HG02571 (cell line): ENCODE results near the gene MAP4K1.
"Not testable (repeated sequence)": the region's sequence is repeated elsewhere in the genome, so short reads cannot be mapped to it uniquely, and the experiment has no call there.

Experiments
- ATAC-seq: cut with Tn5 transposase; IDR thresholded peaks from one replicate; pipeline ENCODE4 v1.9.1; 2021; ENCODE audit warnings: mild to moderate bottlenecking, moderate library complexity; ENCODE audit not compliant: unreplicated experiment

MAP4K1 gene

DNA sequence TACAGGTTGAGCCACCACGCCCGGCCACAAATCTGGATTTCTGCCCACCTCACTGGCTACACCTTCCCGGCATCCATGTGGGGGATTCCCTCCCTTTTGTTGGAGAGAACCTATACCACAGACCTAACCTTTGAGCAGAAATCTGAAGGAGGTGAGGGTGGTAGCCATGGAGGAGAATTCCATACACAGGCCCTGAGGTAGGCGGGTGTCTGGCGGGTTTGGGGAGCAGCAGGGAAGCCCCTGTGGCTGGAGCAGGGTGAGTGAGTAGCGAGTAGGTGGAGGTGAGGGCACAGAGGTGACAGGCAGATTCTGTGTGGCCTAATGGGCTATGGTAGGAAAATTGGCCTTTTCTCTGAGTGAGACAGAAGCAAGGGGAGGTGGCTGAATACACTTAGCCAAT lies 11.8 kb upstream of the MAP4K1 start:
- ATAC-seq: no peak

DNA sequence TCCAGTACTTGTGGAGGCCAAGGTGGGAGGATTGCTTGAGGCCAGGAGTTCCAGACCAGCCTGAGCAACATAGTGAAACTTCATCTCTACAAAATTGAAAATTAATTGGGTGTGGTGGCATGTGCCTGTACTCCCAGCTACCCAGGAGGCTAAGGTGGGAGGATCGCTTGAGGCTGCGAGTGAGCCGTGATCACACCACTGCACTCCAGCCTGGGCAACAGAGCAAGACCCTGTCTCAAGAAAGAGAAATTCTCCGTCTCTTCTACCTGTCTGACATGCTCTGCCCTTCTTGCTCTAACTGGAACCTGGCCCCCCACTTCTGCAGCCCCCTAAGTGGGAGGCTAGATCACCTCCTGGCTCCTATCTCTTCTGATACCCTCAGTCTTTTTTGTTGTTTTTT lies 8.6 kb upstream of the MAP4K1 start:
- no peak for ATAC-seq

DNA sequence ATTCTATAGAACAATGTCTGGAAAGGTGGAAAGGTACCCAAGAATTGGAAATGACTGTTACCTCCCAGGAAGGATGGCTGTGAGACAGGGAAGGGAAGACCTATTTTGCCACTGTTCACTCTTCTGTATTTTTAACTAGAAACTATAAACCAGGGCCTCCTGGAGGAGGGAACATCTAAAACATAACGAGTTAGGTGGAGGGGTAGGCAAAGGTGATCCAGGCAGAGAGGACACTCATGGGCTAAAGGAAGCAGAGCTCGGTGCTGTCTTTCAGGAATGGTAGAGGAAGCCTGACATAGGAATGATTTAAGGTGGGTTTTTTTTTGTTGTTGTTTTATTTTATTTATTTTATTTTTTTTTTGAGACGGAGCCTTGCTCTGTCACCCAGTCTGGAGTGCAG lies 7.1 kb upstream of the MAP4K1 start:
- no peak for ATAC-seq

DNA sequence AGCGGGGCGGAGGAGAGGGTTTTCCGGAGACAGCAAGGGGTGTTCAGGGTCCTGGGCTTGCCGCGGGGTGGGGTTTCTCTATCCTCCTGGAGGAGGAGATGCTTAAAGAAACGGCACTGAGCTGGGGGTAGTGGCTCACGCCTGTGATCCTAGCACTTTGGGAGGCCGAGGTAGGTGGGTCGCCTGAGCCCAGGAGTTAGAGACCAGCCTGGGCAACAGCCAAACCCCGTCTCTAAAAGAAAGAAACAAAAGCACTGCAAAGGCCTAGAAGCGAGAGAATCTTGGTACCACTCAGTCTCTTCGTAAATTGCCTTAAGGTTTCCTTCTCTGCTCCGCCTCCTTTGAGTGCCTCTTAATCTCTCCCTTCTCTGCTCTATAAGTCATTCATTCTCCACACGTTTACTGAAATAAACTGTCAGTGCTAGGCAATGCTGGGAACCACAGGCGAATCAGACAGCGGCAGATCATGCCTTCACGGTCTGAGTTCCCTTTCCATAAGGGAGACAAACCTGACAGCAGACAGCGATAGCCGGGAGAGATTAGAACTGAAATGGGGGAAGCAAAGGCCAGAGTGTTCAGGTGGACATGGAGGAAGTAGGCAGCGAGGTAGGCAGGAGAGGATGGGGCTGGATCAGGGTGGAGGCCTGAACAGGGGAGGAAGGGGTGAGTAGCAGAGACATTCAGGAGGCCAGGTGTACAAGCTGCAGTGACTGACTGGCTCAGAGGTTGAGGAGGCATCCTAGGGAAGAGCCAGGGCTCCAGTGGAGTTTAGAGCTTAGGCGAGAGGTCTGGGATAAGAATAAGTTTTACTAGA lies 1.8 kb upstream of the MAP4K1 start:
- no peak for ATAC-seq

DNA sequence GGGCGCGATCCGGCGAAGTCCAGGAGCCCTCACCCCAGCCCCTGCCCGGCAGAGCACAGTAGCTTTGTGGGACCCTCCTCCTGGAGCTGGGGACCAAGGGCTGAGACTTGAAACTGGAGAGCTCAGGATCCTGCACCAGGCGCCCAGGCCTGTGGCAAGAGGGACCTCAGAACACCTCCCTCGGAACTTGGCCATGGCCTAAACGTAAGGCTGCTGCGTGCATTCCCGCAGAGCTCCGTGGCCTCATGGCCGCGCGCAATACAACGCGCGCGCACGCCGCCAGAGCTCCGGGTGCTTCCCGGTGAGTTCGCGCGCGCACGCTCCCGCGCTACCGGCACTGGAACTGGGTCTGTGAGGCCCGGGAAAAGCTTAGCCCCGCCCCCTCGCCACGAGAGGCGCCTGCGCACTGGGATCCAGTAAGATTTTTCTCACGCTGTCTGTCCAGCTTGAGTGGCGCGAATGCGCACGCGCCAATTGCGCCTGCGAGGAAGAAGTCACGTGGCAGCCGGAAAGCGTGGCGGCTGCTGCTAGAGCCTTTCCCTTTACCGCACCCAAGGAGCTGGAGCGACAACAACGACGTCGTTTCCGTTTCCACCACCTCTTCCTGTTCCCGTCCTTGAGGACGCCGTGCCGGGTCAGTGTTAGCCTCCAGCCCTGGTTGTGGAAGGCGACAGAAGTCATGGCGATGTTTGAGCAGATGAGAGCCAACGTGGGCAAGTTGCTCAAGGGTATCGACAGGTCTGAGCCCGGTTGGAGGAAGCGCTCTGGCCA lies 1.0 kb upstream of the MAP4K1 start, which contains the start of gene EIF3K:
EIF3K (plus strand) TSS at position 599 of the 771 bp plus-strand sequence; CDS start at position 680, 81 bp downstream.
- ATAC-seq: peak; percentile 64

DNA sequence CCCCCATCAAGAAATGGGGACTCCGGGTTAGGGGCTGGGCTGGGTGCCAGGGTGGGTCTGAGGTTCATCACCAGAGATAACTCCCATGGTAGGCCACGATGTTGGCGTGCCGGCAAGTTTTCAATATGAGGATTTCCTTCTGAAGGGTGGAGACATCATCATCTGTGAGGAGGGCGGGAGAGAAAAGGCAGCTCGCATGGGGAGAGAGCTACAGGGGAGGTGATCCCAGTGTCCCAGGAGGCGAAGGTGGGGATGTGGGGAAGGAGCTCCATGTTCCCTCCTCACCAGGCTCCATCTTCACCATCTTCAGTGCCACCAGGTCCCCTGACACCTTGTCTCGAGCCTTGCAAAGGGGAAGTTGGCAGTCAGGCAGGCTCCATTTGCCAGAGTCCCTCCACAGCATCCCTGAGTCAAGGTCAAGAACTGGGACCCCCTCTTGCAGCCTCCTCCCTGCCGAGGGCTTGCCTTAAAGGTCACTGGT lies 430 bp downstream of the MAP4K1 start:
- ATAC-seq: no peak

DNA sequence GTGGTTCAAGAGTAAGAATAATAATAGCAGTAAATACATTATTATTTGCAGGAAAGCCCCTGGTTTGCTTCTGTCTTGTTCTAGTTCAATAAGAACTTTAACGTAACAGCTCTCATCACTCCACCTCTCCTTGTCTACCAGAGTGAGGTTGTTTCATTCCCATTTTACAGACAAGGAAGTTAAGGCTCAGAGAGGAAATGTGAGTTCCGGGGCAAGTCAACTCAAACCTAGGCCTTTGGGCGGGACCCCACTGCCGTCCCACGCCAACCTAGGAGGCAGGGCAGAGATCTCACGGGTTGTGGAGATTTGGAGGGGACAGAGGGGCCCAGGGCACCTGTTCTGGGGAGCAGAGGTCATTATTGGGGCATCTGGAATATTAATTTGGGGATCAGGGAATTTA lies 1.5 kb downstream of the MAP4K1 start:
- no peak for ATAC-seq

DNA sequence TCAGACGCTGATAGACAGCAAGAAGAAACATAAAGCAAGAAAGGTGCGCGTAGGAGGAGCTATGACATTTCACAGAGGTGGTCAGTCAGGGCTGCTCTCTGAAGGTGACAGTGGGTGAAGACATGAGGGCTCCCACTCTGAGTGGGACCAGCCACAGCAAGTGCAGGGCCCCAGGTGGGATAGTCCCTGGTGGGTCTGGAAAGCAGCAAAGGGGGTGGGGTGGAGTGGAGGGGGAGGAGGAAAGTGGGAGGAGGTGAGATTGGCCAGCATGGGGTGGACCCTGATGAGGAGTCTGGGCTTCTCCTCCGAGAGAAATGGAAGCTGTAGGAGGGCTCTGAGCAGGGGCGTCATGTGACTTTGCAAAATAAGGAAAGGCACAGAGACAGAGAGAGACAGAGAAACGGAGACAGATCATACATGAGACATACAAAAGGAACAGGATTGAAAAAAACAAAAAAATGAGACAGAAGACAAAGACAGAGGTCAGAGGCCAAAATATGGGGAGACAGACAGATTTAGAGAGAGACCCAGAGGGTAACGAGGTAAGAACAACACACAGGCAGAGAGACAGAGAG lies 2.7 kb downstream of the MAP4K1 start:
- no peak for ATAC-seq

DNA sequence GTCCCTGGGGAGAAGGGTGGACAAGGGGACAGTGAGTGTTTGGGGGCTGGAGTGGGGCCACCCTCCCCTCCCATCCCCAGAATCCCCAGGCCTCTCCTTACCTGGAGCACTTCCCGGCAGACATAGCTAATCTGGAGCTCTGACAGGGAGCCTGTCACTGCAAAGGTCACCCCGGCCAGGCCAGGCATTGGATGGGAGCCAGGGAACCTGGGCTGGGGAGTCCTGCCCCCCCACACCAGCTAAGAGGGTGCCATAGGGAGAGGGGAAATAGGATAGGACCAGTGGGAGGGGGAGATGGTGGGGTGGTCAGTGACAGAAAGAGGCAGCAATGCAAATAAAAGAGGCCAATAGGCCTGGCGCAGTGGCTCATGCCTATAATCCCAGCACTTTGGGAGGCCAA lies 3.5 kb downstream of the MAP4K1 start:
- no peak for ATAC-seq

DNA sequence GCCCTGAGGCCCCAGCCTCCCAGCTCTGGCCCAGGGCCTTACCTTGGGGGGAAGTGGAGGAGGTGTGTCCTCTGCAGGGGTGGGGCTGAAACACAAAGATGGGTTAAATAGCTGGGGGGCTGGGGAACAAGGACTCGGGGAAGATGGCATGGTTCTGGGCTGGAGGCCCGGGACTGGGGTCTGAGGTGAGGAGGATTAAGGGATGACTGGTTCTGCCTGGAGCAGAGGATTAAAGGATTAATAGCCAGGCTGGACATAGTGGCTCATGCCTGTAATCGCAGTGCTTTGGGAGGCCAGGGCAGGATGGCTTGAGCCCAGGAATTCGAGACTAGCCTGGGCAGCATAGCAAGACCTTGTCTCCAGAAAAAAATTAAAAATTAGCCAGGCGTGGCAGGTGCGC lies 11.6 kb downstream of the MAP4K1 start:
- no peak for ATAC-seq

DNA sequence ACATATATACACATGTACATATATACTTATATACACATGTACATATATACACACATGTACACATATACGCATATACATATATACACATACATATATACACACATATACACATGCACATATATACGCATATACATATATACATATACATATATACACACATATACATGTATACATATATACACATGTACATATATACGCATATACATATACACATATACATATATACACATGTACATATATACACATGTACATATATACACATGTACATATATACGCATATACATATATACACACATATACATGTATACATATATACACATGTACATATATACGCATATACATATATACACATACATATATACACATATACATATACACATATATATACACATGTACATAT lies 14.9 kb downstream of the MAP4K1 start:
- ATAC-seq: not testable (repeated sequence)

DNA sequence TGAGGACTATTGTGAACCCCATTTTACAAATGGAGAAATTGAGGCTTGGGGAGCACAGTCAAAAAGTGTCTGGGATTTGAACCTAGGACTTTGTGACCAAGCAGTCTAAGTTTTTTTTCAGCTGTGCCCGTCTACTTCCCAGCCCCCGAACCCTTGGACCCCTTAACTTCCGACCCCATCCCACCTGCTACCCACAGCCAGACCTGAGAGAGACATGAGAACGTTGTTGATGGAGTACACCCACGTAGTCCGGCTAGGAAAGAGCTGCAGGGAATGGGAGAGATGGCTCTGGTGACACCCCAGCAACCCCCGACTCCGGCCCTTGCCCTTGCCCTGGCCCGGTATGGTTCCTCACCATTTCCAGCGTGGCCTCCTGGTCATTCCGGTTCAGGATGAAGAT lies 18.0 kb downstream of the MAP4K1 start:
- ATAC-seq: no peak

DNA sequence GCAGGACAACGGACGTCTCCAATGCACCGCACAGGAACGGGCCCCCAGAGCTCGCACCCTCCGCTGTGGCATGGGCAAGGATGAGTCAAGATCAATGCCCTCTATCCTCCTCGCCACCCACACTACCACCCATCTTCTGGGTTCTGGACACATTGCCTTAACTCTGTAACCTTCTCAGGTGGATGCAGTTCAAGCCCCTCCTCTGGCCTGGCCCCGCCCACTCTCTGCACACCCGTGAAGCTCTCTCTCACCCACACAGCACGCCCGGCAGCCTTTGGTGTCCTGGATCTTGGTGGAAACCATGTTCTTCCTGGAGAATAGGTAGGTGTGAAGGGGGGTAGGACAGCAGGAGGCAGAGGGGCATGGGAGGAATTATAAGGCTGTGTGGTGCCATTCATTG lies 20.7 kb downstream of the MAP4K1 start:
- ATAC-seq: no peak

DNA sequence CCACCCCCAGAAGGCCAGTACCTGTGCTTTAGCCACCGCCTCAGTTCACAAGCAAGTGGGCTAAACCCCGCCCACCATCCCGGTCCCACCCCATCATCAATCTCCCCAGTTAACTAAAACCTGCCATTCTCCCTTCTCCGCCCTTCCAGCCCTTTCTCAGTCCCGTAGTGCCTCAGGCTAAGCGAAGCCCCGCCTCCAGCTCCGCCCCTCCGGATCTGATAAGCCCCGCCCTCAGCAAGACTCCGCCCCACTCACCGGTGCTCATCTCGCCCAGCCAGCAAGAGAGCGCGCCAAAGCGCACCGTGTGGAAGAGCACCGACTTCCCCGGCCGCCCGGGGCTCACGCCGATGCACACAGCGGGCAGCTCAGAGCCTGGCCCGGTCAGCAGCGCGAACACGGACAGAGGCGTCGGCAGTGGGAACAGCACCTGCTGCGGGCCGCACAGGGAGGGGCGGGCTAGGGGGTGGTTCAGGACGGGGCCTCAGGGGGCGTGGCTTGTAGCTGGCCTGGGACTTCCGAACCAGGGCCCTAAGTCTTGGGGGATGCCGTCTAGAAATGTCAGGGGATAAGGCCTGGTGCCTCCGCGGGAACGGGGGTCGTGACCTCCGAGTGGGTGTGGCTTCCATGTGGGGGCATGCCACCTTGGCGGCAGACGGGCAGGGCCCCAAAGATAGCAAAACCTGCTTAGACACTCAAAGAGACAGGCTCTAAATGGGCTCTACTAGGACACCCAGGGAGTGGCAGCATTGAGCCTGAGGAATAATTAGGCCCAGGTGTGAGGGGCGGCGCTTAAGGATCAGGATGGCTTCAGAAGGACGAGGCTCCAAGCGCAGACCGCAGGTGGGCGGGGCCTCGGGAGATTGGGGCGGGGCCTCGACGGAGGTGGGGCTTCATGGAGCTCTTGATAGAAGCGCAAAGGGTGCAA lies 21.4 kb downstream of the MAP4K1 start:
- ATAC-seq: no peak

DNA sequence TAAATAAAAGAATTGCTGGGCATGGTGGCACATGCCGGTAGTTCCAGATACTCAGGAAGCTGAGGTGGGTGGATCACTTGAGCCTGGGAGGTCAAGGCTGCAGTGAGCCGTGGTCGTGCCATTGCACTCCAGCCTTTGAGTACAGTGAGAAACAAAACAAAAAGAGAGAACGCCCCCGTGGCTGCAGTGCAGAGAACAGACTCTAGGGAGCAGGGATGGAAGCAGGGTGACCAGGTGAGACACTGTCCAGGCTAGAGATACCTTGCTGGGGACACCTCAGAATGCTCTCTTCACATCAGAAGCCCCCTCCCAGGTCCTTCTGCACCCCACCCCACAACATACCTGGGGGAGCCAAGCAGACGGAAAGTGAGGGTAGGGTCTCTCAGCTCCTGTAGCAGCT lies 24.8 kb downstream of the MAP4K1 start:
- no peak for ATAC-seq

DNA sequence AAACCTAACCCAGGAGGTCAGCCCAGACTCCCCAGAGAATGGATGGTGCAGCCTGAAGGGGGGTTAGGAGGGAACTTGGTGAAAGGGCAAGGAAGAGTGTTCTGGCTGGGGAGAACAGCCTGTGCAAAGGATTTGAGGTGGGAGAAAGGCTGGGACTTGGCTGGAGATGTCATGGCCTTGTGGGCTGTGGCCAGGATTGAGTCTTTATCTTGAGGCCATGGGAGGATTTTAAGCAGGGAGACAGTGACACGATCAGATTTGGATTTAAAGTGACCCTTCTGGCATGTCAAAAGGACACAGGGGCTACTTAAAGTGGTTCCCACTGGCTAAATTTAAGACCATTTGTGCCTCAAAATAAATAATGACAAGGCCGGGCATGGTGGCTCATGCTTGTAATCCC lies 29.7 kb downstream of the MAP4K1 start:
- no peak for ATAC-seq

DNA sequence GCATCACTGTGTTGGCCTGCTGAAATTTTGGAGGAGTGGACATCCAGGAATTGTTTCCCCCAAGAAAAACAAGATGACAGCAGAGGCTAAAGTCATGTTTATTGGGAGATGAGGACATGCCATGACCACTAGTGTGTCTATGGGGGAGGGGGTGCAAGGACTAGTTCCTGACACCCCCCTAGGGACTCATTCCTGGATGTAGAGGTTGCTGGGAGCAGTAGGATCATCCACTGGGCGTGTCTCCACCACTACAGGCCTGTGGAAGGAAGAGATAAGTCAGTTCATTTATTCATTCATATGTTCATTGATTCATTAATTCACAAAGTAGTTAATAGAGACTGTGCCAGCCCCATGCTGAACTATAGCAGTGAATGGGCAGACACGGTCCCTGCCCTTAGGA lies 30.2 kb downstream of the MAP4K1 start:
- no peak for ATAC-seq

DNA sequence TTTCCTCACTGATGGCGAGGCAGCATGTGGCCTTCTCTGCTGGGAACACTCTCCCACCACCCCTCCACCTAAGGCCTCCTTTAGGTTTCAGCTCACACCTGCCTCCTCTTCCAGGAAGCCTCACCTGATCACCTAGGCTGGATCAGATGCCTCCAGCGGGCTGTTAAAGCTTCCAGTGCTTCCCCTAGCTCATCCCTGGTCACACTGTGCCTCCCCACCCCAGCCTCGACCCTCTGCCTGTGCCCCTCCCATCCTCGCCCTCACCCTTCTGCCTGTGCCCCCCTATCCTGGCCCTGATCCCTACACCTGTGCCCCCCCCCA lies 33.8 kb downstream of the MAP4K1 start:
- ATAC-seq: no peak

DNA sequence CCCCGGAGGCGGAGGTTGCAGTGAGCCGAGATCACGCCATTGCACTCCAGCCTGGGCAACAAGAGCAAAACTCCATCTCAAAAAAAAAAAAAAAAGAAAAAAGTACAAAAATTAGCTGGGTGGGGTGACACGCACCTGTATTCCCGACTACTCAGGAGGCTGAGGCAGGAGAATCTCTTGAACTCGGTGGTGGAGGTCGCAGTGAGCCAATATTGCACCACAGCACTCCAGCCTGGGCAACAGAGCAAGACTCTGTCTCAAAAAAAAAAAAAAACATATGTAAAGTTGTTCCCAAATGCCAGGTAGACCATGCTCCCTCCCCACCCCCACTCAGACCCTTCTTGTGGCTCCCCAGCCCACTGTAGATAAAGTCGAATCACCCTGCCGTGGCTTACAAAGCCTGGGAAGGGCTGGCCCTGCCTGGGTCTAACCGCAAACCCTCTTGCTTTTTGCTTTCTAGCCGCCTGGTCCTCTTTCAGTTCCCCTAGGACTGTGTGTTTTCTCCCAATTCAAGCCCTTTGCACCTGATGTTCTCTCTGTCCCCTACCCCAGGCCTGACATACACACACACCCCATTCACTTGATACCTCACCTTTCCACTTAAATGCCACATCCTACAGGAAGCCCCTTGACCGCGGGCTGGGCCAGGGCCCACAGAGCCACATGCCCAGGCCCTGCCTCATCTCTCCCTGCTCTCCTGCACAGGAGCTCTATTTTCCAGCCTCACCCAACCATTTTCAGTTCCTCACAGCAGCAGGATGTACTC lies 34.4 kb downstream of the MAP4K1 start:
- no peak for ATAC-seq

DNA sequence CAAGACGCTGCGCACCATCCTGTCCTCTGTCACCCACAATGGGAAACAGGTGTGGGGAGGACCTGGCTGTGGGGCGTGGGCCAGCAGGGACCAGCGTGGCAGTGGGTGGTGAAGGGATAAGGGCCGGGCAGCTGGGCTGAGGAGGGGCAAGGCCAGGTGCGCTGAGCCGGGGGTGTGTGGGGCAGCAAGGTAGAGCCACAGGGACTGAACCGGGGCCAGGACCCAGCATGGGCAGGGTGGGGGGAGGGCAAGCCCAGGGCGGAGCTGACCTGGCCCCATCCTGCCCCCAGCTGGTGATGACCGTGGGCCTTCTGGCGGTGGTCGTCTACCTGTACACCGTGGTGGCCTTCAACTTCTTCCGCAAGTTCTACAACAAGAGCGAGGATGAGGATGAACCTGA lies 37.7 kb downstream of the MAP4K1 start:
- no peak for ATAC-seq
